ENCODE data around the gene ABTB1. TPM values are rescaled to one million over a fixed set of nuclear protein-coding genes. Genes with fewer than 3 reads are reported as not detected.

Gene ABTB1
- total RNA-seq, 1 experiment from 2014 or later, result 27.2 TPM

DNA sequence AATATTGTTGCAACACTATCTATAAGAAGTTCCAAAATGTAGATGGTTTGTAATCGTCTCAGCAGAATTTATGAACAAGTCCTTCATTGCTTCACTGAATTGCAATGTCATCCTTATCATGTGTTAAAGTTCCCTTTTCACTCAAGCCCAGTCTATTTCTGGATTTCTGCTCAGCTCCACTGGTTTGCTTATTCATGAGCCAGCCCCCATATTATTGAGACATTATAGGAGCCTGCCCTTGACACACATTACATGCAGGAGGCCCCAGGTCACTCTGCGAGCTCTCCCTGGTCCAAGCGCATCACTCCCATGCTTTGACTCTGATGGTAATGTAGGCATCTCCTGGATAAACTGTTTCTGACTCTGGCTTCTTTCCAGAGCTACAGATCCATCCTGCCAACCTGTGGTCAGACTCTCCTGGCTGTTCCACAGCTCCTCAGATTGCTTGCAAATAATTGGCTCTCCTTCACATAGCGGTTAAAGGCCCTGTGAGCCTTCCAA, 56.9 kb downstream of the ABTB1 start:
- H3K4me1 Mint-ChIP-seq (ENCODE audit: low read depth, unreplicated experiment), result peaks cover 2% of the 10 kb centered on the region
- DNase-seq, result no peak
- CTCF ChIA-PET, result no interaction called here
- H3K4me3 Mint-ChIP-seq (ENCODE audit: low read depth, unreplicated experiment), result no peak overlapping the region
- no peaks in the 10 kb centered on the region for H3K36me3 Mint-ChIP-seq (ENCODE audit: insufficient read depth, unreplicated experiment)
- no TSS peak for BruUV-seq (replicated peaks)
- H3K27me3 Mint-ChIP-seq (ENCODE audit: unreplicated experiment), result no peaks in the 10 kb centered on the region
- TF ChIP-seq, protein P1, sequence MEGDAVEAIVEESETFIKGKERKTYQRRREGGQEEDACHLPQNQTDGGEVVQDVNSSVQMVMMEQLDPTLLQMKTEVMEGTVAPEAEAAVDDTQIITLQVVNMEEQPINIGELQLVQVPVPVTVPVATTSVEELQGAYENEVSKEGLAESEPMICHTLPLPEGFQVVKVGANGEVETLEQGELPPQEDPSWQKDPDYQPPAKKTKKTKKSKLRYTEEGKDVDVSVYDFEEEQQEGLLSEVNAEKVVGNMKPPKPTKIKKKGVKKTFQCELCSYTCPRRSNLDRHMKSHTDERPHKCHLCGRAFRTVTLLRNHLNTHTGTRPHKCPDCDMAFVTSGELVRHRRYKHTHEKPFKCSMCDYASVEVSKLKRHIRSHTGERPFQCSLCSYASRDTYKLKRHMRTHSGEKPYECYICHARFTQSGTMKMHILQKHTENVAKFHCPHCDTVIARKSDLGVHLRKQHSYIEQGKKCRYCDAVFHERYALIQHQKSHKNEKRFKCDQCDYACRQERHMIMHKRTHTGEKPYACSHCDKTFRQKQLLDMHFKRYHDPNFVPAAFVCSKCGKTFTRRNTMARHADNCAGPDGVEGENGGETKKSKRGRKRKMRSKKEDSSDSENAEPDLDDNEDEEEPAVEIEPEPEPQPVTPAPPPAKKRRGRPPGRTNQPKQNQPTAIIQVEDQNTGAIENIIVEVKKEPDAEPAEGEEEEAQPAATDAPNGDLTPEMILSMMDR (IDR thresholded peaks at IDR 0.05; ENCODE audit: unreplicated experiment), result no peak
- no peak overlapping the region for H3K27ac Mint-ChIP-seq (ENCODE audit: unreplicated experiment)
- H3K9me3 Mint-ChIP-seq (ENCODE audit: low read depth, unreplicated experiment), result peaks cover 2% of the 10 kb centered on the region
- intact Hi-C loops (cut with micrococcal nuclease; ENCODE audit: unreplicated experiment), result no loop called here

DNA sequence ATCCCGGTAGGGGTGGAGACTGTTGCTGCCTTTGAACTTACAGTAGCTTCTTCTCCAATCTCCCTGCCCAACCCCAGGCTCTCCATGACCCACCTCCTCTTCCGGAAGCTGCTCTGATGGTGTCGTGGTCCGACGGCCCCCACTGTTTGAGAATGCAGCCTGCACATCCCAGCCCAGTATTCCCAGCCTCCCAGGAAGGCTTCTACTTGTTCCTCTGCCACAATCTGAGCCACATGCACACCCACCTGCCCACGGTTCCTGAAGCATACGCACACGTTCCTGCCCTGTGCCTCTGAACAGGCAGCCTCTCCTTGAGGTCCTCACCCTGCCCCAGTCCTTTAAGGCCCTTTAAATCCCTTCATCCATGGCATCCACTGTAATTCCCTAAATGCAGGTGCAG, 57.4 kb downstream of the ABTB1 start:
- CTCF ChIA-PET, result no interaction called here
- intact Hi-C loops (cut with micrococcal nuclease; ENCODE audit: unreplicated experiment), result no loop called here
- Mint-ChIP-seq H3K36me3 (ENCODE audit: insufficient read depth, unreplicated experiment) (no peaks in the 10 kb centered on the region), H3K4me1 (ENCODE audit: low read depth, unreplicated experiment) (peaks cover 8% of the 10 kb centered on the region), H3K9me3 (ENCODE audit: low read depth, unreplicated experiment) (no peaks in the 10 kb centered on the region), H3K27ac (ENCODE audit: unreplicated experiment) (no peak overlapping the region), H3K27me3 (ENCODE audit: unreplicated experiment) (no peaks in the 10 kb centered on the region), H3K4me3 (ENCODE audit: low read depth, unreplicated experiment) (no peak overlapping the region)
- BruUV-seq (replicated peaks), result no TSS peak
- TF ChIP-seq, protein P1 (IDR thresholded peaks at IDR 0.05; ENCODE audit: unreplicated experiment), result no peak
- no peak for DNase-seq

Other genes starting within 250 kb of the ABTB1 start
- 62.4 and 66.4 TPM in 2 replicates for gene TPRA1, start 82.2 kb upstream of the ABTB1 start, total RNA-seq (2022)
- 120 and 121 TPM in 2 replicates for gene MCM2, start 74.5 kb upstream of the ABTB1 start, total RNA-seq (2022)
- gene PODXL2, start 43.8 kb upstream of the ABTB1 start, total RNA-seq (2022), result 36.1 and 43.6 TPM in 2 replicates
- gene MGLL, start 149.6 kb downstream of the ABTB1 start, total RNA-seq (2022), result 42.4 and 55.2 TPM in 2 replicates
- gene KBTBD12, start 242.3 kb downstream of the ABTB1 start, total RNA-seq (2022), result 0.07 TPM in 1 of 2 replicates, not detected in the other